Measurements from ENCODE around the gene TIMM17B. TPM values are rescaled to one million over a fixed set of nuclear protein-coding genes. Genes with fewer than 3 reads are reported as not detected.

TIMM17B gene
- total RNA-seq, 4 donors from 2014 or later: 26.7 to 61.3 (median 43.7) TPM

GRCh38 chrX:48909703-48910294, 12.2 kb upstream of the TIMM17B start:
- Histone ChIP-seq H3K9me3 (no peaks in the 10 kb centered on the region), H3K36me3 (no peaks in the 10 kb centered on the region), H3K27me3 (no peaks in the 10 kb centered on the region), H3K27ac (no peak overlapping the region), H3K4me1 (peaks cover 0 to 14% (median 6%) of the 10 kb centered on the region in 4 donors), H3K4me3 (no peak overlapping the region)
- no peak for TF ChIP-seq CTCF (IDR thresholded peaks at IDR 0.05)
- TF ChIP-seq EP300 (IDR thresholded peaks at IDR 0.05; ENCODE audit: low read depth): no peak
- no peak for TF ChIP-seq POLR2AphosphoS5 (IDR thresholded peaks at IDR 0.05)
- TF ChIP-seq POLR2A (IDR thresholded peaks at IDR 0.05): no peak
- no peak for DNase-seq
- in situ Hi-C loops (cut with MboI; ENCODE audit: low pct_ligation_motif_present in 1 of 4, low pct_unique_long_range_greater_than_20kb in 1 of 4, low sequenced_read_pairs in 3 of 4) (loop anchor here in 1 of 4 donors (25.0 kb wide), 1 partner anchor 272 kb away; no protein-coding TSS in a partner anchor), intact Hi-C loops (cut with DNase I; ENCODE audit: low total_unique reads) (no loop called here)
- WGBS, 2 donors (ENCODE audit: low coverage in 1 of 2): 92% methylated on average over 16 of the region's 17 CpGs; no CpG with 5 or more reads in 1 of the 2 donors

- 33% methylated on average over 1 of the region's 1 CpG; no CpG with 5 or more reads in 1 of the 2 donors for WGBS, 2 donors (ENCODE audit: low coverage in 1 of 2)
- Histone ChIP-seq H3K4me1 (peaks cover 0 to 14% (median 6%) of the 10 kb centered on the region in 4 donors), H3K27me3 (no peaks in the 10 kb centered on the region), H3K36me3 (no peaks in the 10 kb centered on the region), H3K27ac (no peak overlapping the region), H3K4me3 (no peak overlapping the region), H3K9me3 (no peaks in the 10 kb centered on the region)
- in situ Hi-C loops (cut with MboI; ENCODE audit: low pct_ligation_motif_present in 1 of 4, low pct_unique_long_range_greater_than_20kb in 1 of 4, low sequenced_read_pairs in 3 of 4) (loop anchor here in 1 of 4 donors (25.0 kb wide), 1 partner anchor 271 kb away; no protein-coding TSS in a partner anchor), intact Hi-C loops (cut with DNase I; ENCODE audit: low total_unique reads) (no loop called here)
- TF ChIP-seq POLR2A (IDR thresholded peaks at IDR 0.05): no peak
- no peak for TF ChIP-seq EP300 (IDR thresholded peaks at IDR 0.05; ENCODE audit: low read depth)
- TF ChIP-seq POLR2AphosphoS5 (IDR thresholded peaks at IDR 0.05): no peak
- no peak for TF ChIP-seq CTCF (IDR thresholded peaks at IDR 0.05)
- no peak for DNase-seq
These were observed 11.0 kb upstream of the TIMM17B start for GRCh38 chrX:48908600-48908999.

GRCh38 chrX:48905090-48905790, 7.7 kb upstream of the TIMM17B start:
- WGBS, 2 donors (ENCODE audit: low coverage in 1 of 2): 89% methylated on average over 18 of the region's 20 CpGs; no CpG with 5 or more reads in 1 of the 2 donors
- intact Hi-C loops (cut with DNase I; ENCODE audit: low total_unique reads) (no loop called here), in situ Hi-C loops (cut with MboI; ENCODE audit: low pct_ligation_motif_present in 1 of 4, low pct_unique_long_range_greater_than_20kb in 1 of 4, low sequenced_read_pairs in 3 of 4) (loop anchor here in 1 of 4 donors (25.0 kb wide), 1 partner anchor 268 kb away; no protein-coding TSS in a partner anchor)
- TF ChIP-seq EP300 (IDR thresholded peaks at IDR 0.05; ENCODE audit: low read depth) (no peak), POLR2AphosphoS5 (IDR thresholded peaks at IDR 0.05) (no peak), POLR2A (IDR thresholded peaks at IDR 0.05) (no peak), CTCF (IDR thresholded peaks at IDR 0.05) (no peak)
- H3K4me1 ChIP-seq: no peaks in the 10 kb centered on the region
- H3K27me3 ChIP-seq: no peaks in the 10 kb centered on the region
- peaks cover 0 to 5% (median 0%) of the 10 kb centered on the region in 4 donors for H3K36me3 ChIP-seq
- DNase-seq: no peak
- no peaks in the 10 kb centered on the region for H3K9me3 ChIP-seq
- H3K27ac ChIP-seq: no peak overlapping the region
- no peak overlapping the region for H3K4me3 ChIP-seq

- H3K9me3 ChIP-seq: no peaks in the 10 kb centered on the region
- DNase-seq: no peak
- intact Hi-C loops (cut with DNase I; ENCODE audit: low total_unique reads) (no loop called here), in situ Hi-C loops (cut with MboI; ENCODE audit: low pct_ligation_motif_present in 1 of 4, low pct_unique_long_range_greater_than_20kb in 1 of 4, low sequenced_read_pairs in 3 of 4) (loop anchor here in 1 of 4 donors (25.0 kb wide), 1 partner anchor 267 kb away; no protein-coding TSS in a partner anchor)
- peaks cover 0 to 3% (median 0%) of the 10 kb centered on the region in 4 donors for H3K4me1 ChIP-seq
- H3K27ac ChIP-seq: no peak overlapping the region
- 86% methylated on average over 14 of the region's 14 CpGs; no CpG with 5 or more reads in 1 of the 2 donors for WGBS, 2 donors (ENCODE audit: low coverage in 1 of 2)
- H3K4me3 ChIP-seq: no peak overlapping the region
- peaks cover 0 to 5% (median 0%) of the 10 kb centered on the region in 4 donors for H3K36me3 ChIP-seq
- no peaks in the 10 kb centered on the region for H3K27me3 ChIP-seq
- no peak for TF ChIP-seq EP300 (IDR thresholded peaks at IDR 0.05; ENCODE audit: low read depth)
- no peak for TF ChIP-seq CTCF (IDR thresholded peaks at IDR 0.05)
- TF ChIP-seq POLR2AphosphoS5 (IDR thresholded peaks at IDR 0.05): no peak
- TF ChIP-seq POLR2A (IDR thresholded peaks at IDR 0.05): no peak
These were observed 7.1 kb upstream of the TIMM17B start for GRCh38 chrX:48904626-48905025.

Data from transverse colon (tissue), 4 donors.